Smooth muscle cell of the coronary artery (primary cell): ENCODE data around the gene IPPK. TPM values are rescaled to one million over a fixed set of nuclear protein-coding genes. Genes with fewer than 3 reads are reported as not detected.

Source experiments
- total RNA-seq: library from RNA; depleted of rRNA; stranded (reverse); fragments of >200 nt; gene quantifications from 2 replicates; pipeline ENCODE4 v1.2.3, GENCODE V29; 2014; ENCODE audit warnings: low replicate concordance

The IPPK gene, protein sequence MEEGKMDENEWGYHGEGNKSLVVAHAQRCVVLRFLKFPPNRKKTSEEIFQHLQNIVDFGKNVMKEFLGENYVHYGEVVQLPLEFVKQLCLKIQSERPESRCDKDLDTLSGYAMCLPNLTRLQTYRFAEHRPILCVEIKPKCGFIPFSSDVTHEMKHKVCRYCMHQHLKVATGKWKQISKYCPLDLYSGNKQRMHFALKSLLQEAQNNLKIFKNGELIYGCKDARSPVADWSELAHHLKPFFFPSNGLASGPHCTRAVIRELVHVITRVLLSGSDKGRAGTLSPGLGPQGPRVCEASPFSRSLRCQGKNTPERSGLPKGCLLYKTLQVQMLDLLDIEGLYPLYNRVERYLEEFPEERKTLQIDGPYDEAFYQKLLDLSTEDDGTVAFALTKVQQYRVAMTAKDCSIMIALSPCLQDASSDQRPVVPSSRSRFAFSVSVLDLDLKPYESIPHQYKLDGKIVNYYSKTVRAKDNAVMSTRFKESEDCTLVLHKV
- total RNA-seq = 15.2 and 29.1 TPM in 2 replicates

GRCh38 chr9:92669890-92670708 lies at the start of gene IPPK:
TSS of gene IPPK (minus strand) at chr9:92670131. CDS start at chr9:92669988, 143 bp downstream.

Other genes starting within 250 kb of the IPPK start
- gene OMD, start 245.7 kb downstream of the IPPK start, total RNA-seq = 0.23 and 1.9 TPM in 2 replicates
- 12.5 and 13.0 TPM in 2 replicates for gene ASPN, start 187.6 kb downstream of the IPPK start, total RNA-seq
- 4.4 and 17.3 TPM in 2 replicates for gene ECM2, start 134.1 kb downstream of the IPPK start, total RNA-seq
- gene BICD2, start 94.7 kb upstream of the IPPK start, total RNA-seq = 49.2 and 69.0 TPM in 2 replicates
- 9.5 and 9.7 TPM in 2 replicates for gene ZNF484, start 207.9 kb upstream of the IPPK start, total RNA-seq